Left ventricle myocardium superior (tissue), 1 donor: ENCODE data around the gene CADM1. TPM values are rescaled to one million over a fixed set of nuclear protein-coding genes. Genes with fewer than 3 reads are reported as not detected.

Experiments used
- ATAC-seq: fragments of 200-7000 bp; cut with Tn5 transposase; one replicate; pipeline ENCODE4 v1.9.1; 2020; ENCODE audit warnings: mild to moderate bottlenecking, moderate library complexity
- DNase-seq: peaks from one replicate; pipeline ENCODE4 v3.0.0-alpha.2; 2020
- intact Hi-C: fragments of 100-400 bp; cut with micrococcal nuclease; formaldehyde crosslinking; loops from one replicate; pipeline ENCODE4 v1.11.0; 2022
- total RNA-seq: library from RNA; stranded (reverse); fragmentation: NEBNext Ultra II Directional; extraction: Animal tissue kit (Norgen Biotek cat#: 25700); gene quantifications from one replicate; pipeline ENCODE4 v1.2.1, GENCODE V29; 2021
- donor health status: DM: no; HTN: yes; CAD: no; lungs with severe emphysema.

CADM1 gene
- total RNA-seq, 1 donor from 2014 or later = 38.5 TPM

- ATAC-seq = no peak
- no peak for DNase-seq
- intact Hi-C loops = no loop called here
Observed at GRCh38 chr11:115521825-115522224, 17.6 kb upstream of the CADM1 start.

GRCh38 chr11:115518983-115519628 is 14.9 kb upstream of the CADM1 start:
- DNase-seq = no peak
- no peak for ATAC-seq
- intact Hi-C loops = no loop called here

GRCh38 chr11:115515647-115516395 is 11.6 kb upstream of the CADM1 start:
- DNase-seq = no peak
- ATAC-seq = no peak
- intact Hi-C loops = no loop called here

GRCh38 chr11:115506954-115507675 is 2.9 kb upstream of the CADM1 start:
- DNase-seq = no peak
- ATAC-seq = no peak
- intact Hi-C loops = no loop called here

GRCh38 chr11:115505175-115505574 is 960 bp upstream of the CADM1 start:
- ATAC-seq = no peak
- DNase-seq = no peak
- intact Hi-C loops = no loop called here

GRCh38 chr11:115503886-115504275 is 334 bp downstream of the CADM1 start:
- DNase-seq (no peak), ATAC-seq (peak; percentile 12)
- intact Hi-C loops = loop anchor here (5.0 kb wide), 1 partner anchor 167 kb away; no protein-coding TSS in a partner anchor

GRCh38 chr11:115503083-115503885 is 931 bp downstream of the CADM1 start:
- DNase-seq (peak; percentile 82), ATAC-seq (peak; percentile 74)
- intact Hi-C loops = loop anchor here (5.0 kb wide), 1 partner anchor 166 kb away; no protein-coding TSS in a partner anchor

GRCh38 chr11:115502636-115503082 is 1.6 kb downstream of the CADM1 start:
- DNase-seq (no peak), ATAC-seq (no peak)
- intact Hi-C loops = loop anchor here (5.0 kb wide), 1 partner anchor 165 kb away; no protein-coding TSS in a partner anchor

- intact Hi-C loops = loop anchor here (5.0 kb wide), 1 partner anchor 165 kb away; no protein-coding TSS in a partner anchor
- no peak for DNase-seq
- no peak for ATAC-seq
Observed at GRCh38 chr11:115501893-115502589, 2.2 kb downstream of the CADM1 start.

GRCh38 chr11:115501502-115501892 is 2.7 kb downstream of the CADM1 start:
- DNase-seq = no peak
- intact Hi-C loops = loop anchor here (5.0 kb wide), 1 partner anchor 164 kb away; no protein-coding TSS in a partner anchor
- ATAC-seq = no peak

- no peak for ATAC-seq
- intact Hi-C loops = loop anchor here (5.0 kb wide), 1 partner anchor 164 kb away; no protein-coding TSS in a partner anchor
- DNase-seq = no peak
Observed at GRCh38 chr11:115500547-115501501, 3.4 kb downstream of the CADM1 start.

- ATAC-seq (no peak), DNase-seq (no peak)
- intact Hi-C loops = loop anchor here (5.0 kb wide), 1 partner anchor 163 kb away; no protein-coding TSS in a partner anchor
Observed at GRCh38 chr11:115499891-115500290, 4.3 kb downstream of the CADM1 start.

GRCh38 chr11:115499241-115499799 is 4.9 kb downstream of the CADM1 start:
- DNase-seq (no peak), ATAC-seq (no peak)
- intact Hi-C loops = no loop called here

GRCh38 chr11:115498354-115498753 is 5.9 kb downstream of the CADM1 start:
- ATAC-seq (no peak), DNase-seq (no peak)
- intact Hi-C loops = no loop called here

- ATAC-seq (no peak), DNase-seq (no peak)
- intact Hi-C loops = no loop called here
Observed at GRCh38 chr11:115497303-115497702, 6.9 kb downstream of the CADM1 start.

- intact Hi-C loops = no loop called here
- no peak for ATAC-seq
- DNase-seq = no peak
Observed at GRCh38 chr11:115496892-115497291, 7.3 kb downstream of the CADM1 start.

GRCh38 chr11:115493905-115494304 is 10.3 kb downstream of the CADM1 start:
- DNase-seq (no peak), ATAC-seq (no peak)
- intact Hi-C loops = no loop called here
